ENCODE measurements around the gene CAMK4. TPM values are rescaled to one million over a fixed set of nuclear protein-coding genes. Genes with fewer than 3 reads are reported as not detected.

The CAMK4 gene
- total and polyA plus RNA-seq, 4 donors, result 0.27 to 1.4 (median 1.2) TPM

DNA sequence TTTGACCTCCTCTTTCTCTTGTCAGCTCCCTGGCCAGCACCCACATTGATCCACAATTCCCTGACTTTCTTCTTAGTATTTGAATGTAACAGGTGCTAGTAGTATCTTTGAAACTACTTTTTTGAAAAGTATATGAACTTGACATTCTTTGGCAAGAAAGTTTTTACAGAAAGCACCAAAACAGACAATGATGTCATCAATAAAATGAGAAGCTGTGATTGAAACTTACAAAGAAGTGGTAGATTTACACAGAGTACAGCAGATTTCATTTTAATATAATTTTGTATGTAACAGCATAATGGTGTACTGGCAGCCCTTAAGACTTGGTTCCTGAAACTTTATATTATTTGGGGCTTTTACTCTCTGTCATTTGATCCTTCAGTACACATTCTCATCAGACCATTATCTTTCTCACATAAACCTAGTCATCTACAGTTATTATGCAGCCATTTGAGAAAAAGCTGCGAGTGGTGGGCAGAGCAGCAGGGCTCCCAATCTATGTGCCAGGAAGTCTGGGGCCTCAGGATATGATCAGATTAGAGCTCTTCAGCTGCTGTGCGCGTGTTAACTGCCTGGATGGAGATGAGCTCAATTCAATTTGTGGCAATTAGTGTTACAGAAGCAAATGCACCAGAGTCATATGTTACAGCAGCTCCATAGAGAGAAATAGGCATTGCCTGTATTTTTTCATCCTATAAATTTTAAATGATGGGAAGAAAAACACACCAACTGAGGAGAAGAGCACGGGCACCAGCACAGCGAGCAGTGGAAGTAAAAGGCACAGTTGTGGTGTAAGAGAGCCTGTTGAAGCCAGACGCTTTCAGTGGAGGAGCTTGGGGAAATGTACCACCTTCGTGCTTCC is 162.0 kb downstream of the CAMK4 start:
- no peak overlapping the region for H3K27ac ChIP-seq (ENCODE audit: low read depth in 1 of 2, low read length in 2 of 2)
- H3K36me3 ChIP-seq (ENCODE audit: control insufficient read depth in 4 of 4, insufficient read depth in 3 of 4, low read depth in 1 of 4, low read length in 3 of 4), result no peaks in the 10 kb centered on the region
- no peak overlapping the region for H3K4me3 ChIP-seq (ENCODE audit: low read depth in 1 of 3, low read length in 3 of 3)
- peaks cover 0 to 5% (median 1%) of the 10 kb centered on the region in 4 donors for H3K9me3 ChIP-seq (ENCODE audit: control insufficient read depth in 4 of 4, low read length in 3 of 4)
- no peak for DNase-seq (ENCODE audit: low spot score)
- no peak overlapping the region for H3K9ac ChIP-seq (ENCODE audit: low read depth in 1 of 2, low read length in 2 of 2)
- no peaks in the 10 kb centered on the region for H3K4me1 ChIP-seq (ENCODE audit: control insufficient read depth in 4 of 4, insufficient read depth in 4 of 4, low read length in 3 of 4)
- no peaks in the 10 kb centered on the region for H3K27me3 ChIP-seq (ENCODE audit: control insufficient read depth in 4 of 4, insufficient read depth in 4 of 4, low read length in 3 of 4)
- 79% methylated on average over 7 of the region's 7 CpGs for WGBS
- no peak for TF ChIP-seq GABPA (IDR thresholded peaks at IDR 0.05 in 1 of 2, conservative IDR thresholded peaks at IDR 0.05 in 1 of 2)
- no peak for TF ChIP-seq JUND (IDR thresholded peaks at IDR 0.05)

GRCh38 chr5:111386832-111387162 is 162.6 kb downstream of the CAMK4 start:
- no peaks in the 10 kb centered on the region for H3K4me1 ChIP-seq (ENCODE audit: control insufficient read depth in 4 of 4, insufficient read depth in 4 of 4, low read length in 3 of 4)
- DNase-seq (ENCODE audit: low spot score), result no peak
- no peak overlapping the region for H3K9ac ChIP-seq (ENCODE audit: low read depth in 1 of 2, low read length in 2 of 2)
- peaks cover 0 to 5% (median 1%) of the 10 kb centered on the region in 4 donors for H3K9me3 ChIP-seq (ENCODE audit: control insufficient read depth in 4 of 4, low read length in 3 of 4)
- no peak overlapping the region for H3K27ac ChIP-seq (ENCODE audit: low read depth in 1 of 2, low read length in 2 of 2)
- TF ChIP-seq EGR1 (IDR thresholded peaks at IDR 0.05; ENCODE audit: low read depth in 2 of 2) (no peak), HNF4A (conservative IDR thresholded peaks at IDR 0.05) (no peak), MAX (IDR thresholded peaks at IDR 0.05) (no peak)
- WGBS, result 80% methylated on average over 1 of the region's 1 CpG
- no peaks in the 10 kb centered on the region for H3K36me3 ChIP-seq (ENCODE audit: control insufficient read depth in 4 of 4, insufficient read depth in 3 of 4, low read depth in 1 of 4, low read length in 3 of 4)
- H3K4me3 ChIP-seq (ENCODE audit: low read depth in 1 of 3, low read length in 3 of 3), result no peak overlapping the region
- H3K27me3 ChIP-seq (ENCODE audit: control insufficient read depth in 4 of 4, insufficient read depth in 4 of 4, low read length in 3 of 4), result no peaks in the 10 kb centered on the region

GRCh38 chr5:111387361-111387760 is 163.2 kb downstream of the CAMK4 start:
- no peak for DNase-seq (ENCODE audit: low spot score)
- Histone ChIP-seq H3K27me3 (ENCODE audit: control insufficient read depth in 4 of 4, insufficient read depth in 4 of 4, low read length in 3 of 4) (no peaks in the 10 kb centered on the region), H3K9ac (ENCODE audit: low read depth in 1 of 2, low read length in 2 of 2) (no peak overlapping the region), H3K27ac (ENCODE audit: low read depth in 1 of 2, low read length in 2 of 2) (no peak overlapping the region), H3K4me3 (ENCODE audit: low read depth in 1 of 3, low read length in 3 of 3) (no peak overlapping the region), H3K9me3 (ENCODE audit: control insufficient read depth in 4 of 4, low read length in 3 of 4) (peaks cover 0 to 5% (median 1%) of the 10 kb centered on the region in 4 donors), H3K4me1 (ENCODE audit: control insufficient read depth in 4 of 4, insufficient read depth in 4 of 4, low read length in 3 of 4) (no peaks in the 10 kb centered on the region), H3K36me3 (ENCODE audit: control insufficient read depth in 4 of 4, insufficient read depth in 3 of 4, low read depth in 1 of 4, low read length in 3 of 4) (no peaks in the 10 kb centered on the region)
- 21% methylated on average over 1 of the region's 1 CpG for WGBS
- no peak for TF ChIP-seq ATF3 (IDR thresholded peaks at IDR 0.05)
- no peak for TF ChIP-seq SP1 (IDR thresholded peaks at IDR 0.05)
- TF ChIP-seq FOXA2 (IDR thresholded peaks at IDR 0.05), result no peak
- TF ChIP-seq, protein P1, sequence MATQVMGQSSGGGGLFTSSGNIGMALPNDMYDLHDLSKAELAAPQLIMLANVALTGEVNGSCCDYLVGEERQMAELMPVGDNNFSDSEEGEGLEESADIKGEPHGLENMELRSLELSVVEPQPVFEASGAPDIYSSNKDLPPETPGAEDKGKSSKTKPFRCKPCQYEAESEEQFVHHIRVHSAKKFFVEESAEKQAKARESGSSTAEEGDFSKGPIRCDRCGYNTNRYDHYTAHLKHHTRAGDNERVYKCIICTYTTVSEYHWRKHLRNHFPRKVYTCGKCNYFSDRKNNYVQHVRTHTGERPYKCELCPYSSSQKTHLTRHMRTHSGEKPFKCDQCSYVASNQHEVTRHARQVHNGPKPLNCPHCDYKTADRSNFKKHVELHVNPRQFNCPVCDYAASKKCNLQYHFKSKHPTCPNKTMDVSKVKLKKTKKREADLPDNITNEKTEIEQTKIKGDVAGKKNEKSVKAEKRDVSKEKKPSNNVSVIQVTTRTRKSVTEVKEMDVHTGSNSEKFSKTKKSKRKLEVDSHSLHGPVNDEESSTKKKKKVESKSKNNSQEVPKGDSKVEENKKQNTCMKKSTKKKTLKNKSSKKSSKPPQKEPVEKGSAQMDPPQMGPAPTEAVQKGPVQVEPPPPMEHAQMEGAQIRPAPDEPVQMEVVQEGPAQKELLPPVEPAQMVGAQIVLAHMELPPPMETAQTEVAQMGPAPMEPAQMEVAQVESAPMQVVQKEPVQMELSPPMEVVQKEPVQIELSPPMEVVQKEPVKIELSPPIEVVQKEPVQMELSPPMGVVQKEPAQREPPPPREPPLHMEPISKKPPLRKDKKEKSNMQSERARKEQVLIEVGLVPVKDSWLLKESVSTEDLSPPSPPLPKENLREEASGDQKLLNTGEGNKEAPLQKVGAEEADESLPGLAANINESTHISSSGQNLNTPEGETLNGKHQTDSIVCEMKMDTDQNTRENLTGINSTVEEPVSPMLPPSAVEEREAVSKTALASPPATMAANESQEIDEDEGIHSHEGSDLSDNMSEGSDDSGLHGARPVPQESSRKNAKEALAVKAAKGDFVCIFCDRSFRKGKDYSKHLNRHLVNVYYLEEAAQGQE (IDR thresholded peaks at IDR 0.05), result no peak
- TF ChIP-seq YY1 (IDR thresholded peaks at IDR 0.05), result no peak
- no peak for TF ChIP-seq ZBTB33 (IDR thresholded peaks at IDR 0.05)
- TF ChIP-seq RAD21 (IDR thresholded peaks at IDR 0.05), result no peak
- TF ChIP-seq MAX (IDR thresholded peaks at IDR 0.05), result no peak
- TF ChIP-seq HNF4G (IDR thresholded peaks at IDR 0.05), result no peak
- no peak for TF ChIP-seq NR2F2 (IDR thresholded peaks at IDR 0.05)
- no peak for TF ChIP-seq JUND (IDR thresholded peaks at IDR 0.05)
- no peak for TF ChIP-seq CTCF (IDR thresholded peaks at IDR 0.05; ENCODE audit: low read depth, low read length, missing input control)
- TF ChIP-seq TAF1 (conservative IDR thresholded peaks at IDR 0.05), result no peak
- TF ChIP-seq EGR1 (IDR thresholded peaks at IDR 0.05; ENCODE audit: low read depth in 2 of 2), result no peak
- TF ChIP-seq GABPA (IDR thresholded peaks at IDR 0.05 in 1 of 2, conservative IDR thresholded peaks at IDR 0.05 in 1 of 2), result no peak
- TF ChIP-seq HNF4A (conservative IDR thresholded peaks at IDR 0.05), result no peak
- no peak for TF ChIP-seq FOXA1 (IDR thresholded peaks at IDR 0.05)
- no peak for TF ChIP-seq RXRA (IDR thresholded peaks at IDR 0.05)
